Measurements from ENCODE around the gene UGT1A10.
"Not testable (repeated sequence)": the region's sequence is repeated elsewhere in the genome, so short reads cannot be mapped to it uniquely, and the experiment has no call there.

Gene UGT1A10

GRCh38 chr2:233636306-233636705 lies at the start of gene UGT1A10:
TSS of gene UGT1A10 (plus strand) at chr2:233636448. CDS start at chr2:233636523, 75 bp downstream.
- not testable (repeated sequence) for DNase-seq (ENCODE audit: extremely low read depth, low read depth)

GRCh38 chr2:233588400-233588799 lies 47.8 kb upstream of the UGT1A10 start:
- DNase-seq (ENCODE audit: extremely low read depth, low read depth), result no peak
- no peak for TF ChIP-seq CTCF (IDR thresholded peaks at IDR 0.05; ENCODE audit: low read depth, low read length)

- not testable (repeated sequence) for DNase-seq (ENCODE audit: extremely low read depth, low read depth)
Observed at GRCh38 chr2:233592706-233593105, 43.5 kb upstream of the UGT1A10 start.

GRCh38 chr2:233593201-233593600 lies 43.0 kb upstream of the UGT1A10 start:
- DNase-seq (ENCODE audit: extremely low read depth, low read depth), result no peak
- no peak for TF ChIP-seq CTCF (IDR thresholded peaks at IDR 0.05; ENCODE audit: low read depth, low read length)

GRCh38 chr2:233597522-233597921 lies 38.7 kb upstream of the UGT1A10 start:
- TF ChIP-seq CTCF (IDR thresholded peaks at IDR 0.05; ENCODE audit: low read depth, low read length), result no peak
- no peak for DNase-seq (ENCODE audit: extremely low read depth, low read depth)

GRCh38 chr2:233598952-233599351 lies 37.3 kb upstream of the UGT1A10 start:
- no peak for DNase-seq (ENCODE audit: extremely low read depth, low read depth)
- TF ChIP-seq CTCF (IDR thresholded peaks at IDR 0.05; ENCODE audit: low read depth, low read length), result no peak

- no peak for TF ChIP-seq CTCF (IDR thresholded peaks at IDR 0.05; ENCODE audit: low read depth, low read length)
Observed at GRCh38 chr2:233600386-233600785, 35.9 kb upstream of the UGT1A10 start.

GRCh38 chr2:233602076-233602475 lies 34.2 kb upstream of the UGT1A10 start:
- no peak for DNase-seq (ENCODE audit: extremely low read depth, low read depth)
- TF ChIP-seq CTCF (IDR thresholded peaks at IDR 0.05; ENCODE audit: low read depth, low read length), result no peak

More at GRCh38 chr2:233600386-233600785, 35.9 kb upstream of the UGT1A10 start:
- DNase-seq (ENCODE audit: extremely low read depth, low read depth), result no peak
